Heart right ventricle (tissue), 16 donors: ENCODE results near the gene MAN1C1. TPM values are rescaled to one million over a fixed set of nuclear protein-coding genes. Genes with fewer than 3 reads are reported as not detected.

Source experiments
- ATAC-seq, 8 donors: fragments of 200-7000 bp; cut with Tn5 transposase; one replicate each; pipeline ENCODE4 v1.9.1; 2020; ENCODE audit warnings: mild to moderate bottlenecking in 8 of 8, moderate library complexity in 8 of 8, moderate number of reproducible peaks in 1 of 8
- DNase-seq, 2 donors: peaks; one replicate each; pipeline ENCODE4 v3.0.0-alpha.2; 2020
- H3K27ac ChIP-seq, 10 donors: fragments of 200-600 bp; sonication (generic) in 2 of 10; one replicate each; pipeline versions ENCODE4 v1.5.0 to v1.8.0; 2020 to 2022; ENCODE audit warnings: mild to moderate bottlenecking in 3 of 10
- H3K27me3 ChIP-seq, 7 donors: fragments of 200-600 bp; one replicate each; pipeline ENCODE4 v1.8.0; 2021 to 2022; ENCODE audit warnings: mild to moderate bottlenecking in 2 of 7
- H3K36me3 ChIP-seq, 9 donors: fragments of 200-600 bp; sonication (generic) in 1 of 9; one replicate each; pipeline versions ENCODE4 v1.5.0 to v1.8.0; 2020 to 2022; ENCODE audit warnings: mild to moderate bottlenecking in 2 of 9
- H3K4me1 ChIP-seq, 9 donors: fragments of 200-600 bp; sonication (generic) in 1 of 9; one replicate each; pipeline versions ENCODE4 v1.5.0 to v1.8.0; 2020 to 2022; ENCODE audit warnings: mild to moderate bottlenecking in 4 of 9
- H3K4me3 ChIP-seq, 10 donors: fragments of 200-600 bp; sonication (generic) in 2 of 10; one replicate each; pipeline versions ENCODE4 v1.5.0 to v1.8.0; 2020 to 2022; ENCODE audit warnings: mild to moderate bottlenecking in 7 of 10, moderate library complexity in 2 of 10
- H3K9me3 ChIP-seq, 11 donors: fragments of 200-600 bp in 10 of 11; sonication (generic) in 2 of 11; one replicate each; pipeline versions ENCODE4 v1.5.0 to v1.8.0; 2013 to 2022; ENCODE audit warnings: mild to moderate bottlenecking in 2 of 11, control low read depth in 1 of 11, moderate library complexity in 1 of 11
- CTCF ChIP-seq, 9 donors: fragments of 200-600 bp; sonication (generic) in 2 of 9; IDR thresholded peaks; one replicate each; pipeline versions ENCODE4 v1.5.0 to v1.8.0; 2021 to 2022; ENCODE audit warnings: antibody characterized with exemption in 9 of 9, mild to moderate bottlenecking in 5 of 9, moderate library complexity in 1 of 9
- WGBS, 2 donors: extraction: QIAGEN DNeasy Blood & Tissue Kit; methylation state at CpG; one replicate each; pipeline ENCODE4 v1.1.7; 2013; ENCODE audit warnings: inconsistent platforms in 1 of 2; 5-methylcytosine and 5-hydroxymethylcytosine counted together
- intact Hi-C, 10 donors: fragments of 100-400 bp; cut with DNase I; formaldehyde crosslinking; loops; one replicate each; pipeline versions ENCODE4 v1.11.1 to v1.14.2; 2022
- polyA plus RNA-seq, 2 donors: library from polyadenylated mRNA; stranded (reverse); fragments of 200-250 nt; gene quantifications; one replicate each; pipeline ENCODE4 v1.2.3, GENCODE V29; 2013
- total RNA-seq, 10 donors: library from RNA; stranded (reverse); fragmentation: NEBNext Ultra II Directional in 3 of 10; extraction: Animal tissue kit (Norgen Biotek cat#: 25700) in 3 of 10; gene quantifications; one replicate each; pipeline versions ENCODE4 v1.2.1 to v1.2.4, GENCODE V29; 2021 to 2023
- donor health status: Arrhythmogenic right ventricular cardiomyopathy.
- donor health status: ischemic (EF 13 %, LVEDD 7.1; RV severe dilation, severe dysfunction).
- donor health status: healthy with polysubstance abuse.
- donor health status: DM: no; HTN: yes; CAD: no.
- donor health status: DM: no; HTN: no; CAD: no.
- donor health status: ischemic (EF 25% LVEDD 6.9; RV normal size, moderate dysfunction).
- donor health status: ischemic (EF 25% LVEDD 5.7; RV mildly dilated, moderate dysfunction).
- donor health status: healthy.
- donor health status: DM: yes; HTN: yes; CAD: no.
- donor health status: Ischemic cardiomyopathy.
- donor health status: ischemic (EF 35%, LVEDD 5.7; RV mildly dilated, moderate dysfunction).
- donor health status: nonischemic (EF 11% LVEDD 7.7; RV severe dilation, severe dysfunction).
- donor health status: DM: yes; HTN: yes; CAD: no.
- donor health status: PGD.
- donor health status: ischemic (EF 29% LVEDD 5.4; RV normal size, mild dysfunction).
- donor health status: nonischemic (EF 23%, LVEDD 6.1; RV moderate dilation, normal function).

The MAN1C1 gene
- total and polyA plus RNA-seq, 12 donors, result 9.7 to 23.4 (median 13.4) TPM

GRCh38 chr1:25772692-25773245 is 156.2 kb downstream of the MAN1C1 start:
- TF ChIP-seq CTCF (IDR thresholded peaks at IDR 0.05), result no peak
- WGBS, 2 donors, result 85 to 91% methylated on average over 5 of the region's 5 CpGs
- intact Hi-C loops, result no loop called here
- Histone ChIP-seq H3K4me3 (no peak overlapping the region), H3K36me3 (peaks cover 0 to 25% (median 10%) of the 10 kb centered on the region in 9 donors), H3K9me3 (no peaks in the 10 kb centered on the region), H3K27ac (peak overlapping the region in 2 of 10 donors; percentile 22 to 79), H3K27me3 (no peaks in the 10 kb centered on the region), H3K4me1 (peaks cover 14 to 62% (median 41%) of the 10 kb centered on the region in 9 donors)
- DNase-seq (no peak), ATAC-seq (no peak)

- no peak for TF ChIP-seq CTCF (IDR thresholded peaks at IDR 0.05)
- Histone ChIP-seq H3K27ac (no peak overlapping the region), H3K9me3 (no peaks in the 10 kb centered on the region), H3K36me3 (peaks cover 0 to 32% (median 10%) of the 10 kb centered on the region in 9 donors), H3K27me3 (no peaks in the 10 kb centered on the region), H3K4me3 (no peak overlapping the region), H3K4me1 (peaks cover 14 to 62% (median 41%) of the 10 kb centered on the region in 9 donors)
- WGBS, 2 donors, result 86 to 95% methylated on average over 4 of the region's 4 CpGs
- intact Hi-C loops, result no loop called here
- ATAC-seq (no peak), DNase-seq (no peak)
Measured at GRCh38 chr1:25773441-25774125, 157.0 kb downstream of the MAN1C1 start.

- Histone ChIP-seq H3K27me3 (no peaks in the 10 kb centered on the region), H3K36me3 (peaks cover 0 to 32% (median 10%) of the 10 kb centered on the region in 9 donors), H3K4me3 (no peak overlapping the region), H3K9me3 (no peaks in the 10 kb centered on the region), H3K27ac (no peak overlapping the region), H3K4me1 (peaks cover 14 to 62% (median 41%) of the 10 kb centered on the region in 9 donors)
- ATAC-seq, result no peak
- intact Hi-C loops, result no loop called here
- WGBS, 2 donors, result 83 to 88% methylated on average over 13 of the region's 13 CpGs
- DNase-seq, result no peak
- TF ChIP-seq CTCF (IDR thresholded peaks at IDR 0.05), result no peak
Measured at GRCh38 chr1:25774206-25774803, 157.7 kb downstream of the MAN1C1 start.

- peaks cover 8 to 53% (median 33%) of the 10 kb centered on the region in 9 donors for H3K4me1 ChIP-seq
- H3K9me3 ChIP-seq, result no peaks in the 10 kb centered on the region
- DNase-seq (no peak), ATAC-seq (peak in 2 of 8 donors; percentile 8 to 9)
- no peaks in the 10 kb centered on the region for H3K27me3 ChIP-seq
- H3K36me3 ChIP-seq, result peaks cover 0 to 32% (median 10%) of the 10 kb centered on the region in 9 donors
- intact Hi-C loops, result no loop called here
- H3K27ac ChIP-seq, result peak overlapping the region in 1 of 10 donors; percentile 60
- WGBS, 2 donors, result 50 to 65% methylated on average over 16 of the region's 16 CpGs
- no peak for TF ChIP-seq CTCF (IDR thresholded peaks at IDR 0.05)
- no peak overlapping the region for H3K4me3 ChIP-seq
Measured at GRCh38 chr1:25774921-25775771, 158.6 kb downstream of the MAN1C1 start.
